Measurements from ENCODE around the gene RNF212.

- TF ChIP-seq RERE (CRISPR knock-in tag; IDR thresholded peaks at IDR 0.05; ENCODE audit: borderline replicate concordance) (no peak), POLR2G (IDR thresholded peaks at IDR 0.05; ENCODE audit: low read depth, low read length) (no peak), TARDBP (IDR thresholded peaks at IDR 0.05) (no peak), MYC (IDR thresholded peaks at IDR 0.05; ENCODE audit: low read depth, low read length) (no peak), MYC (CRISPR knock-in tag; IDR thresholded peaks at IDR 0.05; ENCODE audit: borderline replicate concordance, low read depth) (no peak), CHD1 (IDR thresholded peaks at IDR 0.05; ENCODE audit: low read length) (no peak), FOS (IDR thresholded peaks at IDR 0.05; ENCODE audit: extremely low read depth, insufficient read length) (no peak), ZBTB33 (CRISPR knock-in tag; IDR thresholded peaks at IDR 0.05) (no peak), ZNF174 (CRISPR knock-in tag; IDR thresholded peaks at IDR 0.05) (no peak)
Observed at GRCh38 chr4:1061056-1061700, 52.2 kb downstream of the RNF212 start.

Measured in K562 (cell line).